SK-N-MC (cell line): ENCODE data around the gene PHF20.
"Not testable (repeated sequence)": the region's sequence is repeated elsewhere in the genome, so short reads cannot be mapped to it uniquely, and the experiment has no call there.

Experiments
- DNase-seq: peaks from one replicate; pipeline ENCODE4 v3.0.0-alpha.2; 2011; ENCODE audit warnings: low read depth, low spot score
- H3K27ac ChIP-seq: fragments of 200-600 bp; sonication (generic); 2 replicates; pipeline ENCODE4 v1.5.1; 2016; ENCODE audit warnings: mixed run types
- H3K36me3 ChIP-seq: fragments of 200-600 bp; sonication (generic); 2 replicates; pipeline ENCODE4 v1.6.1; 2017; ENCODE audit warnings: antibody characterized with exemption, low read length, mixed read lengths; ENCODE audit not compliant: insufficient read depth
- H3K4me3 ChIP-seq: fragments of 200-600 bp; sonication (generic); 2 replicates; pipeline ENCODE4 v1.5.1; 2016
- H3K9ac ChIP-seq: fragments of 200-600 bp; sonication (generic); 2 replicates; pipeline ENCODE4 v1.8.0; 2017; ENCODE audit warnings: mixed run types, mixed read lengths; ENCODE audit not compliant: insufficient read length
- H3K9me3 ChIP-seq: fragments of 200-600 bp; sonication (generic); 2 replicates; pipeline ENCODE4 v1.6.1; 2017; ENCODE audit warnings: low read depth, mild to moderate bottlenecking, antibody characterized with exemption, low read length, moderate library complexity, mixed read lengths
- EZH2 ChIP-seq: fragments of 200-600 bp; sonication (generic); IDR thresholded peaks from one replicate; pipeline ENCODE4 v1.6.1; 2017; ENCODE audit warnings: antibody characterized with exemption
- FOXP2 ChIP-seq: optimal IDR thresholded peaks from 2 replicates; pipeline ENCODE3; 2011; ENCODE audit warnings: mild to moderate bottlenecking, moderate library complexity; ENCODE audit not compliant: insufficient read depth; ENCODE audit errors: extremely low read length, control extremely low read depth
- POLR2AphosphoS5 ChIP-seq: IDR thresholded peaks from 2 replicates; pipeline ENCODE4 v1.6.1; 2012; ENCODE audit warnings: mild to moderate bottlenecking, low read depth, low read length, borderline replicate concordance

Gene PHF20

DNA sequence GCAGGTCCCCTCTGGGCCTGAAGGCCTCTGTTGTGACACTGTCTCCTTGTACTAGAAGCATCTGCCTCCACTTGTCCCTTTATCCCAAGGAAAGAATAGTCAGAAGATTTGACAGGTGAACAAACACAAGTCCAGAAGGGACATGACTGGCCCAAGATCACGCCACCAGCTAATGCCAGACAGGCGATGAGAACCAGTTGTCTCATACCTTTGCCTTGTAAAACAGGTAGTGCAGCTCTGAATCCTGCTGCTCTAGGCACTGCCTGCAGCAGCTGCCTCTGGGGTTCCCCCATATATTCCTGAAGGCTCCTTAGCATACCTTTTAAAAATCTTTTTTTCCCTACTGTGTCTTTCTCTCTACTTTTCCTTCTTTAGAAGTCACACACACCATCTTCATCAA lies 157.5 kb downstream of the PHF20 start:
- Histone ChIP-seq H3K4me3 (no peak overlapping the region), H3K9ac (no peak overlapping the region), H3K27ac (no peak overlapping the region), H3K9me3 (no peaks in the 10 kb centered on the region), H3K36me3 (peaks cover 37% of the 10 kb centered on the region)
- no peak for TF ChIP-seq FOXP2
- no peak for TF ChIP-seq EZH2
- no peak for TF ChIP-seq POLR2AphosphoS5
- DNase-seq = no peak

DNA sequence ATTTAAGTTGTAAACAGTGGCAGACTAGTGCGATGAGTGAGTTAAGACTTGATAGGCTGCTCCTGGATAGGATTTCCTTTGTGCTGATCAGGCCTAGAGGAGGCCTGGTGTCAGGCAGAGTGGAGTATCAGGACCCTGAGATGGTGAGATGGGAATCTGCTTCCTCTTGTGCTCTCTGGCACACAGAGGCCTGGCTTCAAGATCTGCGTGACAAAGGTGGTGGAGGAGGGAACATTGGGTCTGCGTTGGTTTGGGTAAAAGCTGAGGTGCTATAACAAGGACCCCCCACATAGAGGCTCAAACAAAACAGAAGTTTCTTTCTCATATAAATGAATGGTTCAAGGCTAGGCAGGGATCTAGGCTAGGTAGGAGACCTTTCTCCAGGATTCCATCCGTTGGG lies 162.2 kb downstream of the PHF20 start:
- Histone ChIP-seq H3K27ac (no peak overlapping the region), H3K9me3 (no peaks in the 10 kb centered on the region), H3K9ac (no peak overlapping the region), H3K36me3 (peaks cover 32% of the 10 kb centered on the region), H3K4me3 (no peak overlapping the region)
- TF ChIP-seq POLR2AphosphoS5 (no peak), EZH2 (no peak), FOXP2 (no peak)
- DNase-seq = no peak

DNA sequence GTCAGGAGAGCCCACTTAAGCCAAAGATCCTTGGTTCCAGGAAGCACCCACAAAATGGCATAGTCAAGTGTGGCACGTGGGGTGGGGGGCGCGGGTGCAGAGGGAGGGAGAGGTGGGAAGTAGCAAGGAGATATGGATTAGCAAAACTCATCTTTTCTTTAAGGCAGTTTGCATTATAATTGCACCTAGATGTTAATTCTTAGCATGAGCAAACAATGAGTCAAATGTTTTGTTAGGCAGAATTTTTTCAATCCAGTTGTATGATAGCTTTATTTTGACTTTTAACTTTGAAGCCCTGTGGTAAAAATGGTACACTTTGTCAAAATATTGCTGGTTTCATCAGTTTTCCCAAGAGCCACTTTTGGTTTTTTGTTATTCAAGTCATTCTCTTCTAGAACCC lies 167.4 kb downstream of the PHF20 start:
- TF ChIP-seq EZH2 (no peak), FOXP2 (no peak), POLR2AphosphoS5 (no peak)
- Histone ChIP-seq H3K27ac (no peak overlapping the region), H3K36me3 (peaks cover 44% of the 10 kb centered on the region), H3K4me3 (no peak overlapping the region), H3K9ac (no peak overlapping the region), H3K9me3 (no peaks in the 10 kb centered on the region)
- no peak for DNase-seq

DNA sequence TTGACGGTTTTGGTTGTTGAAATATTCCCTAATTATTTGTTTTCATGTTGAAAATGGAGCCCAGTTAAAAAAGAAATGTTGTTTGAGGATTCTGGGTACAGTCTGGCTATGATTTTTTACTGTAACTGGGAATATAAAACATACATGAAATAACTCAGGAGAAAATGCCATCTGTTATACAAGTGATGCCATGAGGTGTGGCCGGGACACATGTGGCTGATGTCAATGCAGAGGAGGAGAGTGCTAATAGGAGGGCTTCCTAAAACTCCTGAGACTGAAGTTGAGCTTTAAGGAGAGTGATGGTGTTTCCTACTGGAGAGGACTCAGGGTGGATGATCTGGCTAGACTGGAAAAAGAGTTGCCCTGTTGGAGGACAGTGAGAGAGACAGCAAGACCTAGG lies 169.8 kb downstream of the PHF20 start:
- Histone ChIP-seq H3K9me3 (no peaks in the 10 kb centered on the region), H3K9ac (no peak overlapping the region), H3K36me3 (peaks cover 48% of the 10 kb centered on the region), H3K4me3 (no peak overlapping the region), H3K27ac (no peak overlapping the region)
- TF ChIP-seq POLR2AphosphoS5 (no peak), FOXP2 (no peak), EZH2 (no peak)
- DNase-seq = no peak

DNA sequence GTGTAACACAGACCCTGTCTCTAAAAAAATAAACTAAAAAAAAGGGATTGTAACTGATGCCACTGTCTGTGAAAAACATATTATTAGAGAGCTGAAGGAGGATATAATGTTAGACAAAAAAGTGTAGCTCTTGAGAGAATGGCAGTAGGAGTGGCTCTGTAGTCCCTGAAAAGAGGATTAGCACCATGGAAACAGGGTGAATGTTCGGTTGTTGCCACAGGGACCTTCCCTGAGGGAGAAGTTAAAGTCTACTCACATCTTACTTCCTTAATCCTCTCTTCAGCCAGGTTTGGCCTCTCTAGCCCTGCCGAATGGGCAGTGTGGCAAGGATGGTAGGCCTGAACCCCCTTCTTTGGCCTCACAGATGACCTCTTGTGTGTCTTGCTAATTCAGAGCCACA lies 170.4 kb downstream of the PHF20 start:
- Histone ChIP-seq H3K9ac (no peak overlapping the region), H3K9me3 (no peaks in the 10 kb centered on the region), H3K4me3 (no peak overlapping the region), H3K27ac (no peak overlapping the region), H3K36me3 (peaks cover 49% of the 10 kb centered on the region)
- TF ChIP-seq FOXP2 (no peak), POLR2AphosphoS5 (no peak), EZH2 (no peak)
- DNase-seq = no peak

DNA sequence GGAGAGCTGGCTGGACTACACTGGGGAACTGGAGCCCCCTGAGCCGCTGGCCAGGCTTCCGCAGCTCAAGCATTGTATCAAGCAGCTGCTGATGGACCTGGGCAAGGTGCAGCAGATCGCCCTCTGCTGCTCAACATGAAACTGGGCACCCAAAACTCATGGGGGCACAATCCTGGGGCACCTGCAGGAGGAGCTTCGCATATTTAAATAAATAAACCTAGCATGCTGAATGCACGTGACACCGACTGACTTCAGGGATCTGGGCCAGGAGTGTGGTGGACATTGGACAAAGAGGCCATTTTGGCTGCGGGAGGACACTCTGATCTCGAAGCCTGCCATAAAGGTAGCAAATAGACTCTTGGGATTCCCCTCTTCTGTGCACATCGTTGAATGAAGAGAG lies 175.7 kb downstream of the PHF20 start:
- H3K27ac ChIP-seq = no peak overlapping the region
- H3K4me3 ChIP-seq = no peak overlapping the region
- no peak overlapping the region for H3K9ac ChIP-seq
- no peak for TF ChIP-seq POLR2AphosphoS5
- TF ChIP-seq FOXP2 = no peak
- TF ChIP-seq EZH2 = no peak
- H3K36me3 ChIP-seq = peaks cover 19% of the 10 kb centered on the region; the same call in 1 of the 2 replicates
- no peaks in the 10 kb centered on the region for H3K9me3 ChIP-seq
- DNase-seq = no peak

DNA sequence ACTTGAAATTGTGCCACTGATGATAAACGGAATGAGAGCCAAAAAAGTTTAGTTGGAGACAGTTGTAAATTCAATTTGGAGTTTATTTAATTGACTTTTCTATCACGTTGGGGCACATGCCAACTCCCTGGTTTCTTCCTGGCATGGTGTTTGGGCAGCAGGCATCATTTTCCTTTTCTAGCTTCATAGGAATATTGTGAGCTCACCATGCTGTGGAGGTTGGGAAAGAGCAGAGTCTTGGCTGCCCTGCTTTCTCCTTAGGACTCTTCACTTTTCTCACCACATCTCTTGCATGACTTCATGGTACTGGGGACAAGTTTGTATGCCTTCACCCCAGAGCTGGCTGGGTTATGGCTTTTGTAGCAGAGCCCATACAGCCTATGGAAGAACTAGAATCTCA lies 176.1 kb downstream of the PHF20 start:
- peaks cover 19% of the 10 kb centered on the region for H3K36me3 ChIP-seq
- no peak overlapping the region for H3K9ac ChIP-seq
- TF ChIP-seq FOXP2 = no peak
- no peak for TF ChIP-seq POLR2AphosphoS5
- TF ChIP-seq EZH2 = no peak
- H3K9me3 ChIP-seq = no peaks in the 10 kb centered on the region
- no peak overlapping the region for H3K27ac ChIP-seq
- H3K4me3 ChIP-seq = no peak overlapping the region
- no peak for DNase-seq

DNA sequence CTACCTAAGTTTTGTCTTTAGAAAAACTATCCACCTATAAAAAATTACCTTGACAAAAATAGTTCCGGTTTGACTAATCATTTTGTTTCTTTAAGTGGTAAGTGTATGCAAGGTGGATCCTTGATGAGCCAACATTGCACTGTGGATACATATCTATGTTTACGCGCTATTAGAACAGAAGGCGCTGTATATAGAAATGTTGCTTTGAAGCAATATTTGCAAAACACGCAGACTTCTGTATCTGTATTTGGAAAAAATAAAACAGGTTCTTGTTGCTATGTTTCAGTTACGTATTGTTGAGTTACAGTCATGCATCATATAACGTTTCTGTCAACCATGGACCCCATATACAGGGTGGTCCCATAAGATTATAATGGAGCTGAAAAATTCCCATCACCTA lies 178.3 kb downstream of the PHF20 start:
- TF ChIP-seq POLR2AphosphoS5 (no peak), EZH2 (no peak), FOXP2 (no peak)
- no peaks in the 10 kb centered on the region for H3K9me3 ChIP-seq
- H3K27ac ChIP-seq = no peak overlapping the region
- no peak overlapping the region for H3K9ac ChIP-seq
- peaks cover 13% of the 10 kb centered on the region for H3K36me3 ChIP-seq
- DNase-seq = no peak
- H3K4me3 ChIP-seq = no peak overlapping the region

DNA sequence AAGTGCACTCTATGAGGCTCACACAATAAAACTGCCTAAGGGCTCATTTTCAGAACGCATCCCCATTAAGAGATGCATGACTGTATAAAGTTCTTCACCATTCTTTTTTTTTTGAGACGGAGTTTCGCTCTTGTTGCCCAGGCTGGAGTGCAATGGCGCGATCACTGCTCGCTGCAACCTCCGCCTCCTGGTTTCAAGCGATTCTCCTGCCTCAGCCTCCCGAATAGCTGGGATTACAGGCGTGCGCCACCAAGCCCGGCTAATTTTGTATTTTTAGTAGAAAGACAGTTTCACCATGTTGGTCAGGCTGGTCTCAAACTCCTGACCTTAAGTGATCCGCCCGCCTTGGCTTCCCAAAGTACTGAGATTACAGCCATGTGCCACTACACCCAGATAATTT lies 180.3 kb downstream of the PHF20 start:
- not testable (repeated sequence) for H3K9ac ChIP-seq

More for the DNA sequence above, 180.3 kb downstream of the PHF20 start:
- H3K9me3 ChIP-seq, DNase-seq, H3K27ac ChIP-seq, H3K4me3 ChIP-seq, H3K36me3 ChIP-seq: not testable (repeated sequence)
